ENCODE data around the gene LUC7L3.

LUC7L3 gene

DNA sequence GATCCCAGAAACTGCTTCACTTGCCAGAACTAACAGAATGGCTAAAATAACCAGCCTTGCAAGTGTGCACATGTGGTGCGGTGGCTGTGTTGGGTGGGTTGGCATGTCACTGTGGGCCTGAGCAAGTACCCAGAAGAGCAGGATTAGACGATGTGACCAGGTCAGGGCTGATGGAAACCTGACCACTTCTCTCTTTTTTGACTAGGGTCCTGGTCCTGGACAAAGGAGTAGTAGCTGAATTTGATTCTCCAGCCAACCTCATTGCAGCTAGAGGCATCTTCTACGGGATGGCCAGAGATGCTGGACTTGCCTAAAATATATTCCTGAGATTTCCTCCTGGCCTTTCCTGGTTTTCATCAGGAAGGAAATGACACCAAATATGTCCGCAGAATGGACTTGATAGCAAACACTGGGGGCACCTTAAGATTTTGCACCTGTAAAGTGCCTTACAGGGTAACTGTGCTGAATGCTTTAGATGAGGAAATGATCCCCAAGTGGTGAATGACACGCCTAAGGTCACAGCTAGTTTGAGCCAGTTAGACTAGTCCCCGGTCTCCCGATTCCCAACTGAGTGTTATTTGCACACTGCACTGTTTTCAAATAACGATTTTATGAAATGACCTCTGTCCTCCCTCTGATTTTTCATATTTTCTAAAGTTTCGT is 28.4 kb upstream of the LUC7L3 start:
- no peak for DNase-seq
- Histone ChIP-seq H3K4me2 (ENCODE audit: low read depth, low read length) (no peak overlapping the region), H3K27me3 (replicated peaks; ENCODE audit: insufficient read depth, low read length) (no peaks in the 10 kb centered on the region), H3F3A (ENCODE audit: insufficient read depth, low read length) (peaks cover 9% of the 10 kb centered on the region), H3K9ac (ENCODE audit: low read length) (no peak overlapping the region), H3K79me2 (ENCODE audit: low read length) (peaks cover 14% of the 10 kb centered on the region), H4K20me1 (ENCODE audit: insufficient read depth, low read length) (no peaks in the 10 kb centered on the region), H3K9me3 (replicated peaks; ENCODE audit: insufficient read depth, low read length) (no peaks in the 10 kb centered on the region), H3K4me3 (ENCODE audit: low read length) (no peak overlapping the region), H3K4me1 (ENCODE audit: low read length) (peaks cover 17% of the 10 kb centered on the region), H3K9me2 (replicated peaks; ENCODE audit: insufficient read depth, low read length) (no peaks in the 10 kb centered on the region), H3K36me3 (replicated peaks; ENCODE audit: insufficient read depth, low read length) (peaks cover 15% of the 10 kb centered on the region), H3K27ac (ENCODE audit: low read length) (no peak overlapping the region), H2AFZ (ENCODE audit: low read length) (no peak overlapping the region)
- TF ChIP-seq EZH2 (optimal IDR thresholded peaks at IDR 0.05; ENCODE audit: low read depth, low read length) = no peak
- TF ChIP-seq EZH2phosphoT487 (IDR thresholded peaks at IDR 0.05; ENCODE audit: low read length) = no peak
- no peak for TF ChIP-seq CTCF (IDR thresholded peaks at IDR 0.05; ENCODE audit: low read length)

GRCh38 chr17:50691550-50692447 is 27.6 kb upstream of the LUC7L3 start:
- no peak overlapping the region for H3K9ac ChIP-seq (ENCODE audit: low read length)
- H2AFZ ChIP-seq (ENCODE audit: low read length) = no peak overlapping the region
- TF ChIP-seq EZH2 (optimal IDR thresholded peaks at IDR 0.05; ENCODE audit: low read depth, low read length) (no peak), CTCF (IDR thresholded peaks at IDR 0.05; ENCODE audit: low read length) (no peak), EZH2phosphoT487 (IDR thresholded peaks at IDR 0.05; ENCODE audit: low read length) (no peak)
- no peak overlapping the region for H3K4me2 ChIP-seq (ENCODE audit: low read depth, low read length)
- H3F3A ChIP-seq (ENCODE audit: insufficient read depth, low read length) = peaks cover 17% of the 10 kb centered on the region
- H3K4me3 ChIP-seq (ENCODE audit: low read length) = no peak overlapping the region
- H3K79me2 ChIP-seq (ENCODE audit: low read length) = peaks cover 14% of the 10 kb centered on the region
- H3K27me3 ChIP-seq (replicated peaks; ENCODE audit: insufficient read depth, low read length) = no peaks in the 10 kb centered on the region
- H3K36me3 ChIP-seq (replicated peaks; ENCODE audit: insufficient read depth, low read length) = peaks cover 15% of the 10 kb centered on the region
- no peaks in the 10 kb centered on the region for H4K20me1 ChIP-seq (ENCODE audit: insufficient read depth, low read length)
- no peaks in the 10 kb centered on the region for H3K9me2 ChIP-seq (replicated peaks; ENCODE audit: insufficient read depth, low read length)
- no peak for DNase-seq
- peaks cover 23% of the 10 kb centered on the region for H3K4me1 ChIP-seq (ENCODE audit: low read length)
- no peak overlapping the region for H3K27ac ChIP-seq (ENCODE audit: low read length)
- H3K9me3 ChIP-seq (replicated peaks; ENCODE audit: insufficient read depth, low read length) = no peaks in the 10 kb centered on the region

- no peak for DNase-seq
- Histone ChIP-seq H4K20me1 (ENCODE audit: insufficient read depth, low read length) (no peaks in the 10 kb centered on the region), H3K4me3 (ENCODE audit: low read length) (no peak overlapping the region), H3K9me2 (replicated peaks; ENCODE audit: insufficient read depth, low read length) (no peaks in the 10 kb centered on the region), H3K79me2 (ENCODE audit: low read length) (peaks cover 15% of the 10 kb centered on the region), H3K27ac (ENCODE audit: low read length) (no peak overlapping the region), H3K9me3 (replicated peaks; ENCODE audit: insufficient read depth, low read length) (no peaks in the 10 kb centered on the region), H3K27me3 (replicated peaks; ENCODE audit: insufficient read depth, low read length) (no peaks in the 10 kb centered on the region), H3K9ac (ENCODE audit: low read length) (no peak overlapping the region), H3F3A (ENCODE audit: insufficient read depth, low read length) (peaks cover 25% of the 10 kb centered on the region), H2AFZ (ENCODE audit: low read length) (no peak overlapping the region), H3K4me2 (ENCODE audit: low read depth, low read length) (no peak overlapping the region), H3K36me3 (replicated peaks; ENCODE audit: insufficient read depth, low read length) (peaks cover 15% of the 10 kb centered on the region), H3K4me1 (ENCODE audit: low read length) (peaks cover 31% of the 10 kb centered on the region)
- no peak for TF ChIP-seq EZH2phosphoT487 (IDR thresholded peaks at IDR 0.05; ENCODE audit: low read length)
- no peak for TF ChIP-seq CTCF (IDR thresholded peaks at IDR 0.05; ENCODE audit: low read length)
- TF ChIP-seq EZH2 (optimal IDR thresholded peaks at IDR 0.05; ENCODE audit: low read depth, low read length) = no peak
Measured at GRCh38 chr17:50692448-50693035, 26.9 kb upstream of the LUC7L3 start.

Data from MM.1S (cell line).